GM13977 (cell line): ENCODE results near the gene CUTA.

Experiments used
- DNase-seq: peaks from one replicate; pipeline ENCODE4 v3.0.0; 2012; ENCODE audit warnings: low spot score
- CTCF ChIP-seq: IDR thresholded peaks from 2 replicates; pipeline ENCODE4 v1.5.1; 2012; ENCODE audit warnings: mild to moderate bottlenecking, control low read depth; ENCODE audit not compliant: insufficient read depth; ENCODE audit errors: extremely low read depth, missing control alignments
- in situ Hi-C: fragments of 300-500 bp; cut with MboI; formaldehyde crosslinking; loops from one replicate; pipeline ENCODE4 v1.12.0; 2022; ENCODE audit warnings: low sequenced_read_pairs, low pct_unique_long_range_greater_than_20kb, mixed read lengths, inconsistent platforms; ENCODE audit not compliant: unreplicated experiment

CUTA gene

DNA sequence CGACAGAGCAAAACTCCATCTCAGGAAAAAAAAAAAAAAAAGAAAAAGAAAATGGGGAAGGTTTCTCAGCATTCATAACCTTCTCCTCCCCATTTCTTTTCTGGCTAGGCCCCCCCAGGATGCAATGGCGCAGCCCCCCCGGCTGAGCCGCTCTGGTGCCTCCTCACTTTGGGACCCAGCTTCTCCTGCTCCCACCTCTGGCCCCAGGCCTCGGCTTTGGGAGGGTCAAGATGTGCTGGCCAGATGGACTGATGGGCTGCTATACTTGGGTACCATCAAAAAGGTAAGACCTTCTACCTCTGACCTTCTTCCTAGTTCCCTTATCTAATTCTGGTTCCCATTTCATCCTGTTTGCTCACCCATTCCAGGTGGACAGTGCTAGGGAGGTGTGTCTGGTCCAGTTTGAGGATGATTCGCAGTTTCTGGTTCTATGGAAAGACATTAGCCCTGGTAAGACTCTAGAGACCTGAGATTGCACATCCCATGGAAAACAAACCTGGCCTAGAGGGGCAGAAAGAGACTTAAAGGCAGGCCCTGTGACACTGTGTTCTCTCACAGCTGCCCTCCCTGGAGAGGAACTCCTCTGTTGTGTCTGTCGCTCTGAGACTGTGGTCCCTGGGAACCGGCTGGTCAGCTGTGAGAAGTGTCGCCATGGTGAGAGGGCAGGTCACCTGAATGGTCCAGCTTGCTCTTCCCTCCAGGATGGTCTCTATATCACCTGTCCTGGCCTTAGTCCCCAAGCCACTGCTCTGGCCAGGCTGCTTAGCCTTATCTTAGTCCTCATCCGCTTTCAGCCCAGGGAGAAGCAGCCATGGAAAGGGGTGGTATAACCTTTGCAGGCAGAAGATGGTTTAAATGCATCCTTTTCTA is 5.5 kb downstream of the CUTA start:
- no peak for TF ChIP-seq CTCF
- no peak for DNase-seq
- in situ Hi-C loops, result no loop called here

DNA sequence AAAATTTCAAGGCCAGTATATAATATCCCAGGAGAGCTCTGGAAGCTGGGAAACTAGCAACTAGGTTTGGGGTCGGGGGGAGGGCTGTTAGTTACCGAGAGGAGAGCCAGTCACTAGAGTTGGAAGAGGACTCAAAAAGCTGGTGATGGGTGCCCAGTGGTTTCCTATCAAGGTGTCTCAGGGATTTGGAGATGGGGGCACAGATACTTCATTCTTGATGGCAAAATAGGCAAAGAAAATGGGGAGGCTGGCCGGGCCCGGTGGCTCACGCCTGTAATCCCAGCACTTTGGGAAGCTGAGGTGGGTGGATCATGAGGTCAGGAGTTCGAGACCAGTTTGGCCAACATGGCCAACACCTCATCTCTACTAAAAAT is 6.3 kb downstream of the CUTA start:
- in situ Hi-C loops, result no loop called here
- TF ChIP-seq CTCF, result no peak
- no peak for DNase-seq

- TF ChIP-seq CTCF, result no peak
- in situ Hi-C loops, result no loop called here
- DNase-seq, result peak; percentile 91
These were observed 6.9 kb downstream of the CUTA start, which contains the start of gene PHF1 for GRCh38 chr6:33410711-33411631. TSS of gene PHF1 (plus strand) at chr6:33411014. CDS start at chr6:33412264, 1,250 bp downstream.

GRCh38 chr6:33410050-33410710 is 7.7 kb downstream of the CUTA start:
- in situ Hi-C loops, result no loop called here
- DNase-seq, result peak; percentile 100
- TF ChIP-seq CTCF, result no peak

GRCh38 chr6:33407132-33407718 is 10.7 kb downstream of the CUTA start:
- peak; percentile 19 for TF ChIP-seq CTCF
- in situ Hi-C loops, result no loop called here
- no peak for DNase-seq

DNA sequence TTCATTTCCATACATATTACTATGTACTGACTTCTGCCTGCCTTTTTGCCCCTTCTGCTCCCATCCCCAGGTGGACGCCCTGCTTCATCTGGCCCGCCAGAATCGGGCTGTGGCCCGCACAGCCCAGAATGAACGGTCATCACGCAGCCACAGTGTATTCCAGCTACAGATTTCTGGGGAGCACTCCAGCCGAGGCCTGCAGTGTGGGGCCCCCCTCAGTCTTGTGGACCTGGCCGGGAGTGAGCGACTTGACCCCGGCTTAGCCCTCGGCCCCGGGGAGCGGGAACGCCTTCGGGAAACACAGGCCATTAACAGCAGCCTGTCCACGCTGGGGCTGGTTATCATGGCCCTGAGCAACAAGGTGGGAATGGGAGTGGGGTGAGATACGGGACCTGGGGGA is 11.8 kb downstream of the CUTA start:
- no peak for DNase-seq
- in situ Hi-C loops, result no loop called here
- TF ChIP-seq CTCF, result no peak
